ENCODE results near the gene GNG7. TPM values are rescaled to one million over a fixed set of nuclear protein-coding genes. Genes with fewer than 3 reads are reported as not detected.

GNG7 gene
- polyA plus RNA-seq, 1 of the 3 experiments (the other 2 are of a cell fraction), result 2.2 TPM

GRCh38 chr19:2678044-2678671 is 24.3 kb downstream of the GNG7 start:
- Histone ChIP-seq H4K20me1 (ENCODE audit: insufficient read depth) (no peaks in the 10 kb centered on the region), H3K4me3 (ENCODE audit: low read depth in 2 of 2, low read length in 1 of 2) (no peak overlapping the region), H3K9me3 (no peaks in the 10 kb centered on the region), H3K79me2 (ENCODE audit: insufficient read depth) (no peaks in the 10 kb centered on the region), H3K27ac (ENCODE audit: low read depth in 2 of 2, low read length in 1 of 2) (no peak overlapping the region), H3K4me2 (no peak overlapping the region), H3K4me1 (ENCODE audit: control insufficient read depth in 1 of 2, insufficient read depth in 2 of 2, low read depth in 1 of 2, low read length in 1 of 2) (no peaks in the 10 kb centered on the region), H3F3A (replicated peaks; ENCODE audit: insufficient read depth) (no peaks in the 10 kb centered on the region), H3K27me3 (ENCODE audit: insufficient read depth) (peaks cover 9% of the 10 kb centered on the region; the same call in 1 of the 2 replicates), H3K36me3 (replicated peaks in 1 of 2; ENCODE audit: control insufficient read depth in 1 of 2, insufficient read depth in 2 of 2, low read length in 1 of 2) (no peaks in the 10 kb centered on the region), H3K9me2 (no peaks in the 10 kb centered on the region), H3K9ac (no peak overlapping the region), H2AFZ (ENCODE audit: low read depth) (no peak overlapping the region)
- TF ChIP-seq EP300 (IDR thresholded peaks at IDR 0.05; ENCODE audit: borderline replicate concordance in 1 of 2, low read depth in 1 of 2, low read length in 1 of 2), result peak in 1 of 2 experiments; percentile 39; a peak in 1 of 4 replicates
- no peak for TF ChIP-seq NRF1 (IDR thresholded peaks at IDR 0.05; ENCODE audit: low read depth, low read length)
- TF ChIP-seq MEF2A (IDR thresholded peaks at IDR 0.05; ENCODE audit: borderline replicate concordance, low read depth), result no peak
- WGBS (ENCODE audit: low lambda C conversion rate), result 46% methylated on average over 8 of the region's 8 CpGs
- CTCF ChIA-PET, result interaction anchor here (1.2 to 1.3 kb wide), 2 partner anchors 31 to 61 kb away, joined by 3 read pairs; partner anchors contain the start of gene SLC39A3
- POLR2A ChIA-PET, result no interaction called here
- no peak for DNase-seq

- H3F3A ChIP-seq (replicated peaks; ENCODE audit: insufficient read depth), result no peaks in the 10 kb centered on the region
- no peak overlapping the region for H3K9ac ChIP-seq
- no peak for TF ChIP-seq MXI1 (IDR thresholded peaks at IDR 0.05; ENCODE audit: low read depth, low read length)
- TF ChIP-seq EZH2phosphoT487 (IDR thresholded peaks at IDR 0.05; ENCODE audit: borderline replicate concordance, low read depth), result no peak
- no peak for TF ChIP-seq REST (IDR thresholded peaks at IDR 0.05; ENCODE audit: low read depth, low read length)
- no peak for TF ChIP-seq MAX (IDR thresholded peaks at IDR 0.05; ENCODE audit: low read depth)
- TF ChIP-seq TCF12 (IDR thresholded peaks at IDR 0.05), result no peak
- TF ChIP-seq FOSL2 (IDR thresholded peaks at IDR 0.05; ENCODE audit: borderline replicate concordance, low read depth), result no peak
- no peak for TF ChIP-seq RCOR1 (IDR thresholded peaks at IDR 0.05; ENCODE audit: low read length)
- TF ChIP-seq RAD21 (IDR thresholded peaks at IDR 0.05; ENCODE audit: low read length), result no peak
- no peak for TF ChIP-seq MEF2A (IDR thresholded peaks at IDR 0.05; ENCODE audit: borderline replicate concordance, low read depth)
- no peak for TF ChIP-seq EP300 (IDR thresholded peaks at IDR 0.05; ENCODE audit: borderline replicate concordance in 1 of 2, low read depth in 1 of 2, low read length in 1 of 2)
- no peak for TF ChIP-seq ELF1 (IDR thresholded peaks at IDR 0.05)
- TF ChIP-seq FOXM1 (IDR thresholded peaks at IDR 0.05; ENCODE audit: low read depth), result no peak
- TF ChIP-seq TAF1 (IDR thresholded peaks at IDR 0.05; ENCODE audit: borderline replicate concordance, low read depth, low read length), result no peak
- CTCF ChIA-PET, result interaction anchor here (1.1 to 2.0 kb wide), 3 partner anchors 28 to 72 kb away, joined by 3 to 5 read pairs (median 4); no protein-coding TSS in a partner anchor
- H3K9me3 ChIP-seq, result no peaks in the 10 kb centered on the region
- H3K4me3 ChIP-seq (ENCODE audit: low read depth in 2 of 2, low read length in 1 of 2), result no peak overlapping the region
- H3K27me3 ChIP-seq (ENCODE audit: insufficient read depth), result peaks cover 9% of the 10 kb centered on the region; the same call in 1 of the 2 replicates
- no peaks in the 10 kb centered on the region for H3K9me2 ChIP-seq
- H3K4me1 ChIP-seq (ENCODE audit: control insufficient read depth in 1 of 2, insufficient read depth in 2 of 2, low read depth in 1 of 2, low read length in 1 of 2), result no peaks in the 10 kb centered on the region
- DNase-seq, result no peak
- no peaks in the 10 kb centered on the region for H4K20me1 ChIP-seq (ENCODE audit: insufficient read depth)
- no peaks in the 10 kb centered on the region for H3K36me3 ChIP-seq (replicated peaks in 1 of 2; ENCODE audit: control insufficient read depth in 1 of 2, insufficient read depth in 2 of 2, low read length in 1 of 2)
- H2AFZ ChIP-seq (ENCODE audit: low read depth), result no peak overlapping the region
- H3K4me2 ChIP-seq, result no peak overlapping the region
- WGBS (ENCODE audit: low lambda C conversion rate), result 45% methylated on average over 12 of the region's 12 CpGs
- H3K27ac ChIP-seq (ENCODE audit: low read depth in 2 of 2, low read length in 1 of 2), result no peak overlapping the region
- POLR2A ChIA-PET, result no interaction called here
- H3K79me2 ChIP-seq (ENCODE audit: insufficient read depth), result no peaks in the 10 kb centered on the region
Observed at GRCh38 chr19:2676823-2677222, 25.7 kb downstream of the GNG7 start.
